Measurements from ENCODE around the gene LDLRAD4.

The LDLRAD4 gene

GRCh38 chr18:13366131-13366530, 147.6 kb downstream of the LDLRAD4 start:
- TF ChIP-seq MAX (IDR thresholded peaks at IDR 0.05) = no peak
- no peak for TF ChIP-seq EP300 (IDR thresholded peaks at IDR 0.05; ENCODE audit: borderline replicate concordance)

DNA sequence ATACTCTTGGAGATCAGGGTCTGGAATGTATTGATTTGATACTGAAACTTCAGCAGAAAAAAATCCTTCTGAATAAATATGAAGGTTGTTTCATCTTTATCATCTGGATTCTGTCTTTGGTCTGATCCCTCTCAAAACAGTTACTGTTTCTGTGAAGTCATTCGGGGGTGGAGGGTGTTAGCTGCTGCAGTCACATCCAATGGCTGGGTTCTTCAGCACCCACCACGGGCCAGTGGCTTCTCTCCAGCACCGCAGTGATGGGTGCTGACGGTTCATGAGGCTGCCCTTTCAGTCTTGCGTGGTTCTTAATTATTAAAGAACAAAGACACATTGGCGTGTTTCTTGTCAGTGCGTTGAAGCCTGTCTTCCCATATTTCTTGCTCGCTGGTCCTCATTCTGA, 148.0 kb downstream of the LDLRAD4 start:
- TF ChIP-seq TCF12 (IDR thresholded peaks at IDR 0.05; ENCODE audit: low read depth) (no peak), TAF1 (IDR thresholded peaks at IDR 0.05; ENCODE audit: low read depth) (no peak), MAX (IDR thresholded peaks at IDR 0.05) (no peak), CREB1 (IDR thresholded peaks at IDR 0.05; ENCODE audit: low read depth) (no peak), EGR1 (IDR thresholded peaks at IDR 0.05) (no peak), EP300 (IDR thresholded peaks at IDR 0.05; ENCODE audit: borderline replicate concordance) (no peak), FOXM1 (IDR thresholded peaks at IDR 0.05; ENCODE audit: borderline replicate concordance, low read depth) (no peak), CEBPB (IDR thresholded peaks at IDR 0.05) (no peak), RAD21 (IDR thresholded peaks at IDR 0.05; ENCODE audit: low read depth) (no peak), ZBTB7A (IDR thresholded peaks at IDR 0.05; ENCODE audit: low read depth) (no peak)
- TF ChIP-seq, protein P1, sequence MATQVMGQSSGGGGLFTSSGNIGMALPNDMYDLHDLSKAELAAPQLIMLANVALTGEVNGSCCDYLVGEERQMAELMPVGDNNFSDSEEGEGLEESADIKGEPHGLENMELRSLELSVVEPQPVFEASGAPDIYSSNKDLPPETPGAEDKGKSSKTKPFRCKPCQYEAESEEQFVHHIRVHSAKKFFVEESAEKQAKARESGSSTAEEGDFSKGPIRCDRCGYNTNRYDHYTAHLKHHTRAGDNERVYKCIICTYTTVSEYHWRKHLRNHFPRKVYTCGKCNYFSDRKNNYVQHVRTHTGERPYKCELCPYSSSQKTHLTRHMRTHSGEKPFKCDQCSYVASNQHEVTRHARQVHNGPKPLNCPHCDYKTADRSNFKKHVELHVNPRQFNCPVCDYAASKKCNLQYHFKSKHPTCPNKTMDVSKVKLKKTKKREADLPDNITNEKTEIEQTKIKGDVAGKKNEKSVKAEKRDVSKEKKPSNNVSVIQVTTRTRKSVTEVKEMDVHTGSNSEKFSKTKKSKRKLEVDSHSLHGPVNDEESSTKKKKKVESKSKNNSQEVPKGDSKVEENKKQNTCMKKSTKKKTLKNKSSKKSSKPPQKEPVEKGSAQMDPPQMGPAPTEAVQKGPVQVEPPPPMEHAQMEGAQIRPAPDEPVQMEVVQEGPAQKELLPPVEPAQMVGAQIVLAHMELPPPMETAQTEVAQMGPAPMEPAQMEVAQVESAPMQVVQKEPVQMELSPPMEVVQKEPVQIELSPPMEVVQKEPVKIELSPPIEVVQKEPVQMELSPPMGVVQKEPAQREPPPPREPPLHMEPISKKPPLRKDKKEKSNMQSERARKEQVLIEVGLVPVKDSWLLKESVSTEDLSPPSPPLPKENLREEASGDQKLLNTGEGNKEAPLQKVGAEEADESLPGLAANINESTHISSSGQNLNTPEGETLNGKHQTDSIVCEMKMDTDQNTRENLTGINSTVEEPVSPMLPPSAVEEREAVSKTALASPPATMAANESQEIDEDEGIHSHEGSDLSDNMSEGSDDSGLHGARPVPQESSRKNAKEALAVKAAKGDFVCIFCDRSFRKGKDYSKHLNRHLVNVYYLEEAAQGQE (IDR thresholded peaks at IDR 0.05; ENCODE audit: low read depth) = no peak

DNA sequence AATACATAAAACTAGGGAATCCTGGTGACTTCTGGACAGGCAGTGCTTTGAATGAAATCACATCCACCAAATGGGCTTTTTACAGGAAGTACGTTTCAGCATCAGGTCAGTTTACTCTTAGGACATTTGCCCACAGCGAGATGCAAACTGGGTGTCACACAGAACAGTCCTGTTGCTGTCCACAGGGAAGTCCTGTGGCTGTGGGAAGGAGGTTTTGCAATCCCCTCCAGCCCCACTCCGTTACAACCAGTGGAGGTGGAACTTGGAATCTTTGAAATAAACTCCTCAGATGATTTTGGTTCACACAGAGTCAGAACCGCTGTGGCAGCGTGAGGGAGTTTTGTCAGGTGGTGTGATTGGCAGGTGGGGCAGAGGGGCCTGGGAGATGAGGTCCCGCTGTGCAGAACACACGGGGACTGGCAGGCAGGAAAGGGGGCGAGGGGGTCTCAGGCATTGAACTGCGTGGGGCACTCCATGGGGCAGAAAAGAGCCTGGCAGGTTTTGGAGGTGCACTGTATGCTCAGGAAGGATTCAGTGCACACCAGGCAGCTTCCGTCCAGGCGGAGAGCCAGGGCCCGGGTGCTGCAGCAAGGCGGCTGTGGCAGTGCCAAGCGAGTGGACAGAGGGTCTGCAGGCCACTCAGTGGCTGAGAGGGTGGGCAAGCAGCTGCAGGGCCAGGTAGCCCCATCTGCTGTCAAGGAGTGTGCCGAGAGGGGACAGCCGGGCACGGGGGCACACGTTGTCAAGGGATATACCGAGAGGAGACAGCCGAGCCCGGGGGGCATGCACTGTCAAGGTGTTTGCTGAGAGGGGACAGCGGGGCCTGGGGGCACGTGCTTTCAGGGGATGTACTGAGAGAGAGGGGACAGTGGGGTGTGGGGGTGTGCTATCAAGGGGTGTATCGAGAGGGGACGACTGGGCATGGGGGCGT, 148.7 kb downstream of the LDLRAD4 start:
- TF ChIP-seq, protein P2, sequence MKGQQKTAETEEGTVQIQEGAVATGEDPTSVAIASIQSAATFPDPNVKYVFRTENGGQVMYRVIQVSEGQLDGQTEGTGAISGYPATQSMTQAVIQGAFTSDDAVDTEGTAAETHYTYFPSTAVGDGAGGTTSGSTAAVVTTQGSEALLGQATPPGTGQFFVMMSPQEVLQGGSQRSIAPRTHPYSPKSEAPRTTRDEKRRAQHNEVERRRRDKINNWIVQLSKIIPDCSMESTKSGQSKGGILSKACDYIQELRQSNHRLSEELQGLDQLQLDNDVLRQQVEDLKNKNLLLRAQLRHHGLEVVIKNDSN (IDR thresholded peaks at IDR 0.05) = no peak
- no peak for TF ChIP-seq CEBPB (IDR thresholded peaks at IDR 0.05)
- no peak for TF ChIP-seq RAD21 (IDR thresholded peaks at IDR 0.05; ENCODE audit: low read depth)
- no peak for TF ChIP-seq YY1 (IDR thresholded peaks at IDR 0.05; ENCODE audit: low read depth)
- TF ChIP-seq EGR1 (IDR thresholded peaks at IDR 0.05) = no peak
- TF ChIP-seq TCF12 (IDR thresholded peaks at IDR 0.05; ENCODE audit: low read depth) = no peak
- no peak for TF ChIP-seq TAF1 (IDR thresholded peaks at IDR 0.05; ENCODE audit: low read depth)
- TF ChIP-seq CREB1 (IDR thresholded peaks at IDR 0.05; ENCODE audit: low read depth) = no peak
- no peak for TF ChIP-seq FOXM1 (IDR thresholded peaks at IDR 0.05; ENCODE audit: borderline replicate concordance, low read depth)
- TF ChIP-seq TEAD4 (IDR thresholded peaks at IDR 0.05) = no peak
- TF ChIP-seq MAX (IDR thresholded peaks at IDR 0.05) = no peak
- TF ChIP-seq ZBTB7A (IDR thresholded peaks at IDR 0.05; ENCODE audit: low read depth) = no peak
- TF ChIP-seq NFIC (IDR thresholded peaks at IDR 0.05) = no peak
- TF ChIP-seq EP300 (IDR thresholded peaks at IDR 0.05; ENCODE audit: borderline replicate concordance) = no peak
- TF ChIP-seq, protein P1 (IDR thresholded peaks at IDR 0.05; ENCODE audit: low read depth) = no peak

GRCh38 chr18:13368080-13368813, 149.7 kb downstream of the LDLRAD4 start:
- TF ChIP-seq EGR1 (IDR thresholded peaks at IDR 0.05) (no peak), TEAD4 (IDR thresholded peaks at IDR 0.05) (no peak), MAX (IDR thresholded peaks at IDR 0.05) (no peak), CEBPB (IDR thresholded peaks at IDR 0.05) (no peak), RAD21 (IDR thresholded peaks at IDR 0.05; ENCODE audit: low read depth) (no peak), FOXM1 (IDR thresholded peaks at IDR 0.05; ENCODE audit: borderline replicate concordance, low read depth) (no peak), NFIC (IDR thresholded peaks at IDR 0.05) (no peak), ZBTB7A (IDR thresholded peaks at IDR 0.05; ENCODE audit: low read depth) (no peak), EP300 (IDR thresholded peaks at IDR 0.05; ENCODE audit: borderline replicate concordance) (no peak), CREB1 (IDR thresholded peaks at IDR 0.05; ENCODE audit: low read depth) (no peak), YY1 (IDR thresholded peaks at IDR 0.05; ENCODE audit: low read depth) (no peak), TAF1 (IDR thresholded peaks at IDR 0.05; ENCODE audit: low read depth) (no peak), TCF12 (IDR thresholded peaks at IDR 0.05; ENCODE audit: low read depth) (no peak)
- TF ChIP-seq, protein P2 (IDR thresholded peaks at IDR 0.05) = no peak
- TF ChIP-seq, protein P1 (IDR thresholded peaks at IDR 0.05; ENCODE audit: low read depth) = no peak
